Measurements from ENCODE around the gene TBC1D12.

TBC1D12 gene

DNA sequence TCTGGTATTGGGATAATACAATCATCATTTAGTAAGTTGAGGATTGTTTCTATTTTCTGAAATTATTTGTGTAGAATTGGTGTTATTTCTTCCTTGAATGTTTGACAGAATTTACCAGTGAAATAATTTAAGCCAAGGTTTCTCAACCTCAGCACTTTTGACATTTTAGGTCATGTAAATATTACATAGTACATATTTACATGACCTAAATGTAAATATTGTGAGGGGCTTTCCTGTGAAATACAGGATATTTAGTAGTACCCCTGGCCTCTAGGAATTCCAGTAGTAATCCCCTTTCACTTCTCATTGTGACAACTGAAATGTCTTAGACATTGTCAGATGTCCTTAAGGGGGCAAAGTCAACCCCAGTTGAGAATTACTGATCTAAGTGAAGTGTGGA lies 59.8 kb downstream of the TBC1D12 start:
- Mint-ChIP-seq H3K4me1 (no peaks in the 10 kb centered on the region), H3K27me3 (peaks cover 8% of the 10 kb centered on the region), H3K9me3 (peaks cover 6% of the 10 kb centered on the region), H3K36me3 (peaks cover 1% of the 10 kb centered on the region), H3K4me3 (no peak overlapping the region), H3K27ac (no peak overlapping the region)

DNA sequence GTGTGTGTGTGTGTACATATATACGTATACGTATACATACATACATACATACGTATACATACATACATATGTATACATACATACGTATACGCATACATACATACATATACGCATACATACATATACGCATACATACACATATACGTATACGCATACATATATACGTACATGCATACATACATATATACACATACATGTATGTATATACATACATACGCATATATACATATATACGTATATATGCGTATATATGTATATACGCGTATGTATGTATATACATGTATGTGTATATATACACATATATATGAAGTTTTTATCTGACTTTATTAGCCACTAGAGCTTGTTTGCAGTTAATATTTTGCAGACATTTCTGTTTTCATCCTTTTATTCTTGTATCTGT lies 63.3 kb downstream of the TBC1D12 start:
- H3K27me3 Mint-ChIP-seq: peaks cover 6% of the 10 kb centered on the region
- no peaks in the 10 kb centered on the region for H3K36me3 Mint-ChIP-seq
- H3K4me1 Mint-ChIP-seq: no peaks in the 10 kb centered on the region
- H3K9me3 Mint-ChIP-seq: peaks cover 1% of the 10 kb centered on the region
- no peak overlapping the region for H3K27ac Mint-ChIP-seq
- H3K4me3 Mint-ChIP-seq: no peak overlapping the region

DNA sequence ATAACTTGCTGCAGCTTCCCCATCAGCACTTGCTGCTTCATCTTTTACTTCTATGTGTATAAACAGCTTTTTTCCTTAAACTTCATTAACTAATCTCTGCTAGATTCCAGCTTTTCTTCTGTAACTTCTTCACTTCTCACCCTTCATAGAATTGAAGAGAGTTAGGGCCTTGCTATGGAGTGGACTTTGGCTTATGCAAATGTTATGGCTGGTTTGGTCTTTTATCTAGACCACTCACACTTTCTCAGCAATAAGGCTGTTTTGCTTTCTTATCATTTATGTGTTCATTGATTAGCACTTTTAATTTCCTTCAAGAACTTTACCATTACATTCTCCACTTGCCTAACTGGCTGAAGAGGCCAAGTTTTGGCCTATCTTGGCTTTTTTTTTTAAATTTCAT lies 79.1 kb downstream of the TBC1D12 start:
- H3K4me1 Mint-ChIP-seq: no peaks in the 10 kb centered on the region
- peaks cover 3% of the 10 kb centered on the region for H3K27me3 Mint-ChIP-seq
- no peak overlapping the region for H3K4me3 Mint-ChIP-seq
- no peaks in the 10 kb centered on the region for H3K36me3 Mint-ChIP-seq
- H3K27ac Mint-ChIP-seq: no peak overlapping the region
- peaks cover 14% of the 10 kb centered on the region for H3K9me3 Mint-ChIP-seq

DNA sequence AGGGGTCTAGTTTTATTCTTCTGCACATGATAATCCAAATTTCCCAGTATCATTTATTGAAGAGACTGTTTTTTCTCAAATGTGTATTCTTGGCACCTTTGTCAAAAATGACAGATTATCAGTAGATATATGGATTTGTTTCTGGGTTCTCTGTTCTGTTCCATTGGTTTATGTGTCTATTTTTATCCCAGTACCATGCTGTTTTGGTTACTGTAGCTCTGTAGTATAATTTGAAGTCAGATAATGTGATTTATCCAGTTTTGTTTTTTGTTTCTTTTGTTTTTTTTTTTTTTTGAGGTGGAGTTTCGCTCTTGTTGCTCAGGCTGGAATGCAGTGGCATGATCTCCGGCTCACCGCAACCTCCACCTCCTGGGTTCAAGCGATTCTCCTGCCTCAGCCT lies 81.6 kb downstream of the TBC1D12 start:
- no peak overlapping the region for H3K27ac Mint-ChIP-seq
- H3K4me1 Mint-ChIP-seq: no peaks in the 10 kb centered on the region
- H3K4me3 Mint-ChIP-seq: no peak overlapping the region
- peaks cover 14% of the 10 kb centered on the region for H3K9me3 Mint-ChIP-seq
- peaks cover 3% of the 10 kb centered on the region for H3K27me3 Mint-ChIP-seq
- H3K36me3 Mint-ChIP-seq: no peaks in the 10 kb centered on the region

DNA sequence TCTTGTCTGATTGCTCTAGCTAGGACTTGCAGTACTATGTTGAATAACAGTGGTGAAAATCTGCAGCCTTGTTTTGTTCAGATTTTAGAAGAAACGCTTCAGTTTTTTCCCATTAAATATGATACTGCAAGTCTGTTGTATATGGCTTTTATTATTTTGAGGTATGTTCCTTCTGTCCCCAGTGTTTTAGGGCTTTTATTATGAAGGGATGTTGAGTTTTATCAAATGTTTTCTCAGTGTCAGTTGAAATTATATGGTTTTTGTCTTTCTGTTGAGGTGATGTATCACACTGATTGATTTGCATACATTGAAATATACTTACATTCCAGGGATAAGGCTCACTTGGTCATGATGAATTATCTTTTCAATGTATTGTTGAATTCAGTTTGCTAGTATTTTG lies 82.8 kb downstream of the TBC1D12 start:
- H3K4me3 Mint-ChIP-seq: no peak overlapping the region
- H3K36me3 Mint-ChIP-seq: no peaks in the 10 kb centered on the region
- H3K27ac Mint-ChIP-seq: no peak overlapping the region
- peaks cover 3% of the 10 kb centered on the region for H3K27me3 Mint-ChIP-seq
- H3K4me1 Mint-ChIP-seq: no peaks in the 10 kb centered on the region
- H3K9me3 Mint-ChIP-seq: peaks cover 14% of the 10 kb centered on the region

DNA sequence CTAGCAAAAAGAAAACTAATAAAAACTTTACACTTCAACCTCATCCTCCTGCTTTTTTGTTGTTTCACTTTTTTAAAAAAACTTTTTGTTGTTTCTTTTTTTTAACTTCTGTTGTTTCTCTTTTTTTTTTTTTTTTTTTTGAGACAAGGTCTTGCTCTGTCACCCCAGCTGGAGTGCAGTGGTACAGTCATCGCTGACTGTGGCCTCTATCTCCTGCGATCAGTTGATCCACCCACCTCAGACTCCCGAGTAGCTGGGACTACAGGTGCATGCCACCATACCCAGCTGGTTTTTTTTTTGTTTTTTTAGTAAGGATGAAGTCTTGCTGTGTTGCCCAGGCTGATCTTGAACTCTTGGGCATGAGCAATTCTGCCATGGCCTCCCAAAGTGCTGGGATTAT lies 85.2 kb downstream of the TBC1D12 start:
- Mint-ChIP-seq H3K27ac (no peak overlapping the region), H3K4me1 (no peaks in the 10 kb centered on the region), H3K4me3 (no peak overlapping the region), H3K36me3 (no peaks in the 10 kb centered on the region), H3K27me3 (peaks cover 5% of the 10 kb centered on the region), H3K9me3 (peaks cover 14% of the 10 kb centered on the region)

DNA sequence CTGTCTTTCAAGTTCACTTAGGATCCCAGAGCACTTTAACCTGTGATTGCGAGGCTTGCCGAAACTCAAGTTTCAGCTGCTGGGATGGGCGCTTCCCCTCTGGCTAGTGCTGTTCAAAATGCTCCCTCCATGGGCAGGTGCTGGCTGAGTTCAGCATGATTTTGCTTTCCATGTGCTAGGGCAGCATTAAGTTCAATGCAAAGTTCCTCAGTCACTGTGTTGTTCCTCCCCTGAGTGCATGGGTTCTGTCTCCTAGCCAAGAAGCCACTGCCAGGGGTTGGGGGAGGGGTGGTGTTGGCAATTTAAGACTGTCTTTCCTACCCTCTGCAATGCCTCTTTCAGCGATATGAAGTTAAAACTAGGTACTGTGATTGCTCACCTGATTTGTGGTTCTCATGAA lies 86.8 kb downstream of the TBC1D12 start:
- Mint-ChIP-seq H3K4me1 (no peaks in the 10 kb centered on the region), H3K4me3 (no peak overlapping the region), H3K27me3 (peaks cover 3% of the 10 kb centered on the region), H3K27ac (no peak overlapping the region), H3K36me3 (no peaks in the 10 kb centered on the region), H3K9me3 (peaks cover 9% of the 10 kb centered on the region)

DNA sequence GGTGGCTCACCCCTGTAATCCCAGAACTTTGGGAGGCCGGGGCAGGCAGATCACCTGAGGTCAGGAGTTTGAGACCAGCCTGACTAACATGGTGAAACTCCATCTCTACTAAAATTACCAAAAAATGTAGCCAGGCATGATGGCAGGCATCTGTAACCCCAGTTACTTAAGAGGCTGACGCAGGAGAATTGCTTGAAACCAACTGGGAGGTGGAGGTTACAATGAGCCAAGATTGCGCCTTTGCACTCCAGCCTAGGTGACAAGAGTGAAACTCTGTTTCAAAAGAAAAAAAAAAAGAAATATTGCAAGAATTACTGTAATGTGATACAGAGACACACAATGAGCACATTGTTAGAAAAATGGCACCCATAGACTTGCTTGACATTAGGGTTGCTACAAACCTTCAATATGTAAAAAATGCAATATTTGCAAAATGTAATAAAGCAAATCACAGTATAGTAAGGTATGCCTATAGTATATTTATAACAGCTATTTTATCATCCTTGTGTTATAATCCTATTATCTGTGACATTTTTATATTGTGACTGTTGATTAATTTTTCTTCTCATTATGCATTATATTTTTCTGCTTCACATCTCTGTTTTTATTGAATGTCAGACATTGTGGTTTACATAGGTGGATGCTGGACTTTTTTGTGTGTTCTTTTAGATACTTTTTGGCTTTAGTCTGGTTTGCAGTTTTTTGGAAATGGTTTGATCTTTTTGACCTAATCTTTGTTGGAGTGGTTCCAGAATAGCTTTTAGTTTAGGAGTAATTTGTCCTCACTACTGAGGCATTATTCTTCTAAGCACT lies 87.8 kb downstream of the TBC1D12 start:
- Mint-ChIP-seq H3K27ac (no peak overlapping the region), H3K4me3 (no peak overlapping the region), H3K4me1 (no peaks in the 10 kb centered on the region), H3K36me3 (no peaks in the 10 kb centered on the region), H3K27me3 (peaks cover 3% of the 10 kb centered on the region), H3K9me3 (peaks cover 3% of the 10 kb centered on the region)

DNA sequence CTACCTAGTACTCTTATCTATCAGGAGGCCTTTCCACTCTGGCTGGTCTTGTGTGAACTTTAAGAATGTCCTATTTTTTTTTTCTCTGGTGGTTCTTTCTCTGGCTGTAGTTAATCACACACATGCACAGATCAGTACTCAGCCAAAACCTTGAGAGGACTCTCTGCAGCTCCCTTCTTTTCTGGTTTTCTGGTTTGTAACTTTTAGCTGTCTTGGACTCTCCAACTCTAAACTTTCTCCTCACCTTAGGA lies 88.4 kb downstream of the TBC1D12 start:
- H3K27me3 Mint-ChIP-seq: peaks cover 3% of the 10 kb centered on the region
- H3K27ac Mint-ChIP-seq: no peak overlapping the region
- H3K4me3 Mint-ChIP-seq: no peak overlapping the region
- H3K9me3 Mint-ChIP-seq: no peaks in the 10 kb centered on the region
- no peaks in the 10 kb centered on the region for H3K4me1 Mint-ChIP-seq
- no peaks in the 10 kb centered on the region for H3K36me3 Mint-ChIP-seq

DNA sequence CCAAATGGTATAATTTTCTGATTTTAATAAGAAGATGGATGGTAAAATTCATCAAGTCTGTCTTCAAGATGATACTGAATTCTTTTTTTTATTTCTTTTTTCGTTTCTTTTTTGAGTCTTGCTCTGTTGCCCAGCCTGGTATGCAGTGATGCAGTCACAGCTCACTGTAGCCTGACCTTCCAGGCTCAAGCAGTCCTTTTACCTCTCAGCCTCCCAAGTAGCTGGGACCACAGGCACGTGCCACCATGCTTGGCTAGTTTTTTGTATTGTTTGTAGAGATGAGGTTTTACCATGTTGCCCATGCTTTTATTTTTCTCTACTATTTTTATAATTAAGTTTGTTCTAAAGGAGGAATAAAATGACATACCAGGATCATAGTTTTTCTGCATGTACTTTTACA lies 91.1 kb downstream of the TBC1D12 start:
- no peak overlapping the region for H3K4me3 Mint-ChIP-seq
- H3K27ac Mint-ChIP-seq: no peak overlapping the region
- no peaks in the 10 kb centered on the region for H3K4me1 Mint-ChIP-seq
- H3K36me3 Mint-ChIP-seq: no peaks in the 10 kb centered on the region
- H3K9me3 Mint-ChIP-seq: no peaks in the 10 kb centered on the region
- H3K27me3 Mint-ChIP-seq: peaks cover 4% of the 10 kb centered on the region

DNA sequence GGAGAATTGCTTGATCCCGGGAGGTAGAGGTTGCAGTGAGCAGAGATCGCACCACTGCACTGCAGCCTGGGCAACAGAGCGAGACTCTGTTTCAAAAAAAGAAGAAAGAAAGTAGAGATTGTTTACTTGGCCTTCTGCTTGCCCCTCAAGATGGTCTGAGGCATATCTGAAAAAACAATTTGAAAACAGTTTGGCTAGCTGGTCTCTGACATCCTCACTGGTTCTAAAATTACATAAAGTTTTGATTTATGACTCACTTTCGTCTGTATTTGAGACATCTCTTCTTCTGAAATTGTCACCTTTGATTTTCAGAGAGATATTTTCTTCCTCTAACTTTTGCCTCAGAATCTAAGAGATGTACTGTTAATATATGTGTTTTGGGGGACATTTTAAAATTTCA lies 93.7 kb downstream of the TBC1D12 start:
- Mint-ChIP-seq H3K4me3 (no peak overlapping the region), H3K36me3 (no peaks in the 10 kb centered on the region), H3K27me3 (peaks cover 1% of the 10 kb centered on the region), H3K27ac (no peak overlapping the region), H3K4me1 (no peaks in the 10 kb centered on the region), H3K9me3 (no peaks in the 10 kb centered on the region)

DNA sequence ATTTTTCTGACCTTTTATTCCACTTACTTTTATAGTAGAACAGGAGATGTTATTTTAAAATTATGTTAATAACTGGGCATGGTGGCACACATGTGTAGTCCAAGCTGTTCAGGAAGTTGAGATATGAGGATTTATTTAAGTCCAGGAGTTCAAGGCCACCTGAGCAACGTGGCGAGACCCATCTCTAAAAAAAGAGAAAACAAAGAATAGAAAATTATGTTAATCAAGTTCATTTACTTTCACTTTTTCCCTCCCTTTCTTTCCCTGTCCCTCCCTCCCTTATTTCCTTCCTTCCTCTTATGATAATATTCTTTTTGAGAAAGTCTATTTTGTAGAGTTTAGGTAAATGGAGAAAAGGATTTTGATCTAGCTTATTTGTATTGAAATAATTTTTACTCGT lies 94.3 kb downstream of the TBC1D12 start:
- H3K27me3 Mint-ChIP-seq: peaks cover 1% of the 10 kb centered on the region

DNA sequence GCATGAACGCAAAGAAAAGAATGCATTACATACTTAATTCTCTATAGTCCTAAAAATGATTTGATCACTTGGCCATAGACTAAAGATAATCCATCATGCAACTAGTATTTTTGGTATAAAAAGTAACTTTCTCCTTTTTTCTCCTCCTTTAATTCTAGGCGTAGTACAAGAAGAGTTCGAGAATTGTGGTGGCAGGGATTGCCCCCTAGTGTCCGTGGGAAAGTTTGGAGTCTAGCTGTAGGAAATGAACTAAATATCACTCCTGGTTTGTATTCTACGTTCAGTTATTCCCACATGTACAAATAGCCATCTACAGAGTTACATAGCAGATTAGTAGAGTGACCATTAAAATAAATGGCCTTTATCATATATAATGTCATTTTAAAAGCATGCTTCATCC lies 97.7 kb downstream of the TBC1D12 start:
- peaks cover 4% of the 10 kb centered on the region for H3K27me3 Mint-ChIP-seq
- no peak overlapping the region for H3K4me3 Mint-ChIP-seq
- H3K4me1 Mint-ChIP-seq: no peaks in the 10 kb centered on the region

More for the DNA sequence above, 94.3 kb downstream of the TBC1D12 start:
- no peak overlapping the region for H3K4me3 Mint-ChIP-seq
- no peaks in the 10 kb centered on the region for H3K36me3 Mint-ChIP-seq
- H3K4me1 Mint-ChIP-seq: no peaks in the 10 kb centered on the region
- H3K9me3 Mint-ChIP-seq: no peaks in the 10 kb centered on the region
- H3K27ac Mint-ChIP-seq: no peak overlapping the region

DNA sequence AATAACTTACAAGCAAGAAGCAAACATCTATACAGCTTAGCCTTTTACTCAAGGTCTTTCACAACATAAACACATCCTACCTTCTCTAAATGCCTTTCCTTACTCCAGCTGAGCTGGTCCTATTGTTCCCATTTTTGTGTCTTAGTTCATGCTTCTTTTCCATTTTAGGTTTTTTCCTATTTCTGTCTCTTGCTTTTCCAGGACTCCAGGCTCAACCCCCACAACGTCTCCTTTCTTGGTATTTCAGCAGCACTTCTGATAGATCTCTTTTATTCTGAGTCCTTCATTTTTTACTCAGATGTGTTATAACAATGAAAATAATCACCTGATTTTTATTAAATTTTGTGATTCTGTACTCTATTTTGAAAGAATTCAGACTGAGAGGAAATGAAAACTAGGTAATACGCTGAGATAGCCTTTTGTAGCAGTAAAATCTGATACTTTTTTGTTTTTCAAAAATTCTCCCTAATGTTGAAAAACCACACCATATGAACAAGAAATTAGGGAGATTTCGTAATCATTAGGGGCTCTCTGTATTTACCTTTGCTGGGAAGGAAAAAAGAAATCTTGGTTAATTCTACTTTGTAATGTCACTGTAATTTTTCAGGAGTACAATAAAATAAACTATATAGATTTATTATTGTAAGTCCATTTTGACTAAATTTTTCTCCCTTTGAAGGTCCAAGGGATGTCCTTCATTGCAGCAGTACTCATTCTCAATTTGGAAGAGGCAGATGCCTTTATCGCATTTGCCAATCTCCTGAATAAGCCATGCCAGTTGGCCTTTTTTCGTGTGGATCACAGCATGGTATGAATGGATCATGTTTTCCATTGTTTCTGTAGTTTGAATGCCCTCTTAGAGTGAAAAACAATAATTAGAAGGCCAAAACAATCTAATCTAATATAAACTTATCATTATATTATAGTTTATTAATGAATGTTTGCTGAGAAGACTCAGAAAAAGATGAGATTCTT lies 119.2 kb downstream of the TBC1D12 start:
- Mint-ChIP-seq H3K4me3 (no peak overlapping the region), H3K27ac (no peak overlapping the region), H3K36me3 (no peaks in the 10 kb centered on the region), H3K4me1 (no peaks in the 10 kb centered on the region), H3K9me3 (no peaks in the 10 kb centered on the region), H3K27me3 (peaks cover 3% of the 10 kb centered on the region)

More for the DNA sequence above, 97.7 kb downstream of the TBC1D12 start:
- Mint-ChIP-seq H3K9me3 (no peaks in the 10 kb centered on the region), H3K36me3 (no peaks in the 10 kb centered on the region), H3K27ac (no peak overlapping the region)

DNA sequence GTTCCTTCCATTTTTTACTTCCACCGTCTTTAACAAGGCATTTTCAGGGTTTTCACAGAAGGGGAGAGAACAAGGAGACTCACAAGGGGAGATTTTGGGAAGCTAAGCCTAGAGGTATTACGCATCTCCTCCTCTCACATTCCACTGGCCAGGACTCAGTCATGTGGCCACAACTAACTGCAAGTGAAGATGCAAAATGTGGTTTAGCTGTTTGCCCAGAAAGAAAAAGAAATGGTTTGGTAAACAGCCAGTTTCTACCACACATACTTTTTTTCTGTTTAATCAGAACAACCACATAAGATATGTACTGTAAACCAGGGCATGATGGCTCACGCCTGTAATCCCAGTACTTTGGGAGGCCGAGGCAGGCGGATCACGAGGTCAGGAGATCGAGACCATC lies 121.8 kb downstream of the TBC1D12 start:
- Mint-ChIP-seq H3K36me3 (no peaks in the 10 kb centered on the region), H3K27me3 (peaks cover 7% of the 10 kb centered on the region), H3K9me3 (no peaks in the 10 kb centered on the region), H3K27ac (no peak overlapping the region), H3K4me3 (no peak overlapping the region), H3K4me1 (no peaks in the 10 kb centered on the region)

DNA sequence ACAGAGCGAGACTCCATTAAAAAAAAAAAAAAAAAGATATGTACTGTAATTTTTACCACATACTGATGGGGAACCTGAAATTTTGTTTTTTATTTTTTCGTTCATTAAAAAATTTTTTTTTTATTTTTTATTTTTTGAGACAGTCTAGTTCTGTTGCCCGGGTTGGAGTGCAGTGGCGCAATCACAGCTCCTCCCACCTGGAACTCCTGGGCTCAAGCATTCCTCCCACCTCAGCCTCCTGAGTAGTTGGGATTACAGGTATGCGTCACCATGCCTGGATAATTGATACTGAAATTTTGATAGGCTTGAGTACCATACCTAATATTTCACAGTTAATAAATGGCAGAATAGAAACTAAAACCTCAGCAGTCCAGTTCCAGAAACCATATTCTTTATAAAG lies 122.4 kb downstream of the TBC1D12 start:
- H3K36me3 Mint-ChIP-seq: no peaks in the 10 kb centered on the region
- no peaks in the 10 kb centered on the region for H3K4me1 Mint-ChIP-seq
- H3K27ac Mint-ChIP-seq: no peak overlapping the region
- H3K9me3 Mint-ChIP-seq: no peaks in the 10 kb centered on the region
- no peak overlapping the region for H3K4me3 Mint-ChIP-seq
- peaks cover 7% of the 10 kb centered on the region for H3K27me3 Mint-ChIP-seq

Measured in activated naive CD4-positive, alpha-beta T cell treated with anti-CD3 and anti-CD28 coated beads, Interleukin-2, amount 50 U/mL, for 24 hours (primary cell).